KMS-11 (cell line): ENCODE results near the gene KCNQ1.

Source experiments
- H2AFZ ChIP-seq: fragments of 200-600 bp; sonication (generic); 2 replicates; pipeline ENCODE4 v1.6.1; 2016; ENCODE audit warnings: antibody characterized with exemption, mixed run types, low read depth
- H3K27ac ChIP-seq: fragments of 200-600 bp; sonication (generic); 2 replicates; pipeline ENCODE4 v1.6.1; 2016; ENCODE audit warnings: mild to moderate bottlenecking, mixed run types
- H3K27me3 ChIP-seq: fragments of 200-600 bp; sonication (generic); 2 replicates; pipeline ENCODE4 v1.6.1; 2017; ENCODE audit warnings: mild to moderate bottlenecking, low read depth, mixed run types, moderate library complexity; ENCODE audit not compliant: insufficient read depth
- H3K36me3 ChIP-seq: fragments of 200-600 bp; sonication (generic); 2 replicates; pipeline ENCODE4 v1.6.1; 2017; ENCODE audit warnings: mild to moderate bottlenecking, mixed run types; ENCODE audit not compliant: insufficient read depth
- H3K4me1 ChIP-seq: fragments of 200-600 bp; sonication (generic); 2 replicates; pipeline ENCODE4 v1.6.1; 2016; ENCODE audit warnings: mild to moderate bottlenecking, low read depth, mixed run types; ENCODE audit not compliant: poor library complexity, severe bottlenecking
- H3K4me2 ChIP-seq: fragments of 200-600 bp; sonication (generic); 2 replicates; pipeline ENCODE4 v1.7.0; 2016; ENCODE audit warnings: mild to moderate bottlenecking, mixed run types
- H3K4me3 ChIP-seq: fragments of 200-600 bp; sonication (generic); IDR thresholded peaks from 2 replicates; pipeline ENCODE4 v1.6.1; 2017; ENCODE audit warnings: low read depth, low read length, mixed read lengths; ENCODE audit not compliant: insufficient read depth
- H3K79me2 ChIP-seq: fragments of 200-600 bp; sonication (generic); 2 replicates; pipeline ENCODE4 v1.6.1; 2016; ENCODE audit warnings: low read depth, mixed run types; ENCODE audit not compliant: insufficient read depth
- H3K9ac ChIP-seq: fragments of 200-600 bp; sonication (generic); 2 replicates; pipeline ENCODE4 v1.6.1; 2016; ENCODE audit warnings: mild to moderate bottlenecking, mixed run types
- H4K20me1 ChIP-seq: fragments of 200-600 bp; sonication (generic); 2 replicates; pipeline ENCODE4 v1.6.1; 2016; ENCODE audit warnings: mild to moderate bottlenecking, mixed run types; ENCODE audit not compliant: insufficient read depth
- CTCF ChIP-seq: fragments of 200-600 bp; sonication (generic); conservative IDR thresholded peaks from 2 replicates; pipeline ENCODE4 v1.6.1; 2017; ENCODE audit warnings: low read depth, mild to moderate bottlenecking, antibody characterized with exemption, low read length, moderate library complexity, mixed read lengths

KCNQ1 gene

DNA sequence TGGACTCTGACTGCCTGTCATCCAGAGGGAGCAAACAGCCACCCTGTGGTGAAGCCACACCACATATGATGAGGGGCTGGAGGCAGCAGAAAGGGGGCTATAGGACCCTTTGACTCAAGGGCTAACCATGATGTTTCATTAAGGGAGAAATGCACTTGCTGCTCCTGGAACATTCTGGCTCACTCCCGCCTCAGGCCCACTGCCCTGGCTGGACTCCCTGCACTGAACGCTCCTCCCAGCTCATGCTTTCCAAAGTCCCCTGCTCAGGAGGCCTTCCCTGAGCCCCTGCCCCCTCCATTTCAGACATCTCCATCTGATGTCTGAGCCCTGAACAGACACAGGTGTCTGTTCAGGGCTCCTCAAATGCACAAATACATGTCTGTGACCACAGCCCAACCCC, 371.7 kb downstream of the KCNQ1 start:
- Histone ChIP-seq H3K9ac (no peak overlapping the region), H3K4me2 (no peak overlapping the region), H3K27ac (no peak overlapping the region), H2AFZ (no peak overlapping the region), H4K20me1 (no peaks in the 10 kb centered on the region), H3K4me3 (no peak overlapping the region), H3K79me2 (no peaks in the 10 kb centered on the region), H3K27me3 (no peaks in the 10 kb centered on the region), H3K36me3 (no peaks in the 10 kb centered on the region), H3K4me1 (no peaks in the 10 kb centered on the region)
- TF ChIP-seq CTCF, result no peak

DNA sequence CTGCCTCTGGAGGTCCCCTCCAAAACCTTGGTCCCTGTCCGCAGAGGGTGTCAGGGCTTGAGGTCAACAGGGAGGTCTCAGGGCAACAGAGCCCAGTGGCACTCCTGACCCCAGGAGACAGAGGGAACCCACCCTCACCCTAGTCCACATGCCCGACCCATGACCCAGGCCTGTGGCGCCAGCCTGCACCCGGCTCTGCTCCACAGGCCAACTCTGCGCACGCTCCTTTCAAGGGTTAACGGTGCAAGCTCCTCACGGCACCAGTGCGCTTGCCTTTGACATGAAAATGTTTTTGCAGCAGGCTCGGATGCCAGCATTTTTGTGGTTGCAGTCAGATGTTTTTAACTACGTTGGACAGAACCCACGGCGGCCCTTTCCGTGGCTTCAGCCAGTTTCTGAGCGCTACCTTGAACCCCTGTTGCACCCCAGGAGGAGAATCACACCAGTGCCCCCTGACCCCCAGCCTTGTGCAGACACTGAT, 372.2 kb downstream of the KCNQ1 start:
- H3K4me2 ChIP-seq, result no peak overlapping the region
- TF ChIP-seq CTCF, result no peak
- no peaks in the 10 kb centered on the region for H3K4me1 ChIP-seq
- H3K27me3 ChIP-seq, result no peaks in the 10 kb centered on the region
- H3K27ac ChIP-seq, result no peak overlapping the region
- no peaks in the 10 kb centered on the region for H4K20me1 ChIP-seq
- no peak overlapping the region for H3K4me3 ChIP-seq
- no peaks in the 10 kb centered on the region for H3K36me3 ChIP-seq
- H3K9ac ChIP-seq, result no peak overlapping the region
- H3K79me2 ChIP-seq, result no peaks in the 10 kb centered on the region
- no peak overlapping the region for H2AFZ ChIP-seq

- Histone ChIP-seq H2AFZ (no peak overlapping the region), H3K4me3 (no peak overlapping the region), H3K4me2 (no peak overlapping the region), H4K20me1 (no peaks in the 10 kb centered on the region), H3K27me3 (no peaks in the 10 kb centered on the region), H3K9ac (no peak overlapping the region), H3K4me1 (no peaks in the 10 kb centered on the region), H3K27ac (no peak overlapping the region), H3K79me2 (no peaks in the 10 kb centered on the region), H3K36me3 (no peaks in the 10 kb centered on the region)
- TF ChIP-seq CTCF, result no peak
Observed at GRCh38 chr11:2817431-2817830, 372.6 kb downstream of the KCNQ1 start.

DNA sequence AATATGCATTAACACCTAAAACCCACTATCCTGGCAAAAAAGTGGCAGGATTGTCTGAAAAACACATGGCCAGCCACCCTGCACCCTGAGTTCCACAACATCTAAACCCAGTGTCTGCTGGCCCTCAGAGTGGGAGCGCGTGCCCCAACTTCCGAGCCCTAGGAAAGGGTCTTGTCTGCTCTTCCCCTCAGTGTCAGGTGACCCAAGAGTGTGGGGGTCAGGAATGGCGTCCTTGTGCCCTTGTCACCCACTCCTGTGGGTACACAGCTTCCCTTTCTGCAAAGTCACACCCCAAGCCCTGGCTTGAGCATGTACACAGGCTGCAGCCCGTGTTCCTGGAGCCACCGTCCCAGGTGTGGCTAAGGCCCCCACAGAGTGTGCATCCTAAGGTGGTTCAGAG, 373.2 kb downstream of the KCNQ1 start:
- no peak overlapping the region for H3K4me2 ChIP-seq
- no peaks in the 10 kb centered on the region for H3K79me2 ChIP-seq
- no peaks in the 10 kb centered on the region for H3K27me3 ChIP-seq
- H3K4me1 ChIP-seq, result no peaks in the 10 kb centered on the region
- H2AFZ ChIP-seq, result no peak overlapping the region
- H3K36me3 ChIP-seq, result no peaks in the 10 kb centered on the region
- no peak for TF ChIP-seq CTCF
- H3K9ac ChIP-seq, result no peak overlapping the region
- no peak overlapping the region for H3K4me3 ChIP-seq
- no peaks in the 10 kb centered on the region for H4K20me1 ChIP-seq
- H3K27ac ChIP-seq, result no peak overlapping the region
